Stimulated activated CD8-positive, alpha-beta memory T cell treated with anti-CD3 and anti-CD28 coated beads, Interleukin-7, amount 100 ng/mL, for 24 hours (primary cell): Measurements from ENCODE around the gene IL19.
"Not testable (repeated sequence)": the region's sequence is repeated elsewhere in the genome, so short reads cannot be mapped to it uniquely, and the experiment has no call there.

Experiments used
- DNase-seq: peaks from one replicate; pipeline ENCODE4 v3.0.0-alpha.2; 2020; ENCODE audit warnings: low read depth

The IL19 gene

GRCh38 chr1:206833801-206834200, 63.2 kb downstream of the IL19 start:
- no peak for DNase-seq

- no peak for DNase-seq
Measured at GRCh38 chr1:206834217-206834616, 63.6 kb downstream of the IL19 start.

GRCh38 chr1:206834711-206835110, 64.1 kb downstream of the IL19 start:
- DNase-seq: no peak

GRCh38 chr1:206835186-206835585, 64.6 kb downstream of the IL19 start:
- no peak for DNase-seq

- no peak for DNase-seq
Measured at GRCh38 chr1:206836111-206836510, 65.5 kb downstream of the IL19 start.

- DNase-seq: no peak
Measured at GRCh38 chr1:206839006-206839560, 68.5 kb downstream of the IL19 start.

- DNase-seq: no peak
Measured at GRCh38 chr1:206839857-206840256, 69.3 kb downstream of the IL19 start.

- DNase-seq: no peak
Measured at GRCh38 chr1:206841609-206842323, 71.2 kb downstream of the IL19 start.

GRCh38 chr1:206842854-206843253, 72.3 kb downstream of the IL19 start:
- no peak for DNase-seq

GRCh38 chr1:206843626-206844025, 73.1 kb downstream of the IL19 start:
- DNase-seq: no peak

- DNase-seq: no peak
Measured at GRCh38 chr1:206846487-206846886, 75.9 kb downstream of the IL19 start.

- DNase-seq: no peak
Measured at GRCh38 chr1:206847337-206847834, 76.8 kb downstream of the IL19 start.

- DNase-seq: no peak
Measured at GRCh38 chr1:206847946-206848345, 77.4 kb downstream of the IL19 start.

- DNase-seq: no peak
Measured at GRCh38 chr1:206850401-206850800, 79.8 kb downstream of the IL19 start.

GRCh38 chr1:206851341-206852010, 80.9 kb downstream of the IL19 start:
- DNase-seq: no peak

GRCh38 chr1:206852662-206853061, 82.1 kb downstream of the IL19 start:
- DNase-seq: not testable (repeated sequence)

- not testable (repeated sequence) for DNase-seq
Measured at GRCh38 chr1:206853696-206854095, 83.1 kb downstream of the IL19 start.

- no peak for DNase-seq
Measured at GRCh38 chr1:206854401-206855129, 84.0 kb downstream of the IL19 start.

- no peak for DNase-seq
Measured at GRCh38 chr1:206855859-206856258, 85.3 kb downstream of the IL19 start.

- DNase-seq: no peak
Measured at GRCh38 chr1:206856674-206857464, 86.3 kb downstream of the IL19 start.

- DNase-seq: no peak
Measured at GRCh38 chr1:206859082-206859521, 88.5 kb downstream of the IL19 start.

- DNase-seq: no peak
Measured at GRCh38 chr1:206860165-206860564, 89.6 kb downstream of the IL19 start.
